ACC112 (cell line): ENCODE results near the gene DPYSL3.
A peak's percentile ranks its signal among the peaks of the same experiment; 100 is the strongest.
"Not testable (repeated sequence)": the region's sequence is repeated elsewhere in the genome, so short reads cannot be mapped to it uniquely, and the experiment has no call there.

Source experiments
- H2AFZ ChIP-seq: fragments of 200-600 bp; sonication (generic); one replicate; pipeline ENCODE4 v1.6.0; 2017; ENCODE audit warnings: antibody characterized with exemption, low read length; ENCODE audit not compliant: unreplicated experiment
- H3K27ac ChIP-seq: fragments of 200-600 bp; sonication (generic); 2 replicates; pipeline ENCODE4 v1.5.1; 2014; ENCODE audit warnings: low read depth, mild to moderate bottlenecking, antibody characterized with exemption, low read length, moderate library complexity
- H3K27me3 ChIP-seq: fragments of 200-600 bp; sonication (generic); 2 replicates; pipeline ENCODE4 v1.6.1; 2014; ENCODE audit warnings: mild to moderate bottlenecking, antibody characterized with exemption, low read length, moderate library complexity, mixed read lengths; ENCODE audit not compliant: insufficient read depth
- H3K36me3 ChIP-seq: fragments of 200-600 bp; sonication (generic); 2 replicates; pipeline ENCODE4 v1.6.1; 2016; ENCODE audit warnings: mild to moderate bottlenecking, antibody characterized with exemption, low read length, moderate library complexity, mixed read lengths; ENCODE audit not compliant: insufficient read depth
- H3K4me1 ChIP-seq: fragments of 200-600 bp; sonication (generic); one replicate; pipeline ENCODE4 v1.6.1; 2016; ENCODE audit warnings: low read length, mixed read lengths; ENCODE audit not compliant: insufficient read depth, unreplicated experiment, control insufficient read depth
- H3K4me3 ChIP-seq: fragments of 200-600 bp; sonication (generic); 2 replicates; pipeline ENCODE4 v1.5.1; 2014; ENCODE audit warnings: mild to moderate bottlenecking, low read depth, low read length
- H3K79me2 ChIP-seq: fragments of 200-600 bp; sonication (generic); one replicate; pipeline ENCODE4 v1.6.0; 2016; ENCODE audit warnings: low read length; ENCODE audit not compliant: control insufficient read depth, unreplicated experiment, insufficient read depth

DPYSL3 gene

DNA sequence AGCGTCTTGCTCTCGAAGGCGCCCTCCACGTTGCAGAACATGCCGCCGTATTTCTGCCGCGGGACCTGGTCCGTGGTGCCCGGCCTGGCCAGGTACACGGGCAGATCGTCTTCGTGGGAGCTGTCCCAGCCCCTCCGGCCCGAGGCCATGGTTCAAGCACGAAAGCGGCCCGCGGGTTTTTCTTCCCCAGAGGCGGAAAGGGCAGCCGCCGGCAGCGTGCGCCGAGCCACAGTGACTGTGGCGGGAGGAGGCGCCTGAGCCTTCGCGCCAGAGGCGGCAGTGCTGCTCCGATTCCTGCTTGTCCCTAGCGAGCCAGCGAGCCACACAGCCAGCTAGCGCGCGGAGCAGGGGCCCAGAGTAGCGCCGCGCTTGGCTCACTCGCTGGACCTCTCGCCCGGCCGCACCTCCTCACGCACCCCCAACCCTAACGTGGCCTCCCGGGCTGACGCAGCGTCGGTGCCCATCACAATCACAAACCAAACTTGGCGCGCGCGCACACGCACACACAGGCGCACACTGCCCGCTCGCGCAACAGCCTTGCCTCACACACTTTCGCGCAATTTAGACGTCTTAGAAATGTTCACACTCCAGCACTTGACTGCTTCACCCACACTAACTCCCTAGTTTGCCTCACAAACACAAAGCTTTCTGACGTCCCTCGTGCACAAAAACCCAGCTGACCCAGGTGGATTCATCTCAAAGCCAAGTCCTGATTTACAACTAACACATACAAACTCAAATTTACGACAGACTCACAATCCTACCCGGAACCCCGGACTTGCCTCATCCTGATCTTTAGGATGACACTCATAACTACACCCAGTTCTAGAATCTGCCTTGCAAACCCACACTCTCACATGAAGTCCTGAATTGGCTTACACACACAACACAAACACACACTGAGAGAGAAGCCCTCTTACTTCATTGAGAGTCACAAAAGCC lies at the start of gene DPYSL3:
Gene DPYSL3 (minus strand): TSS at position 359 of the 942 bp plus-strand sequence. CDS start 210 bp downstream, at position 149.
- peaks cover 16% of the 10 kb centered on the region for H3K4me1 ChIP-seq
- peaks cover 7% of the 10 kb centered on the region for H3K79me2 ChIP-seq
- no peaks in the 10 kb centered on the region for H3K27me3 ChIP-seq
- H2AFZ ChIP-seq, result peak within 1 kb of the TSS; percentile 39
- H3K36me3 ChIP-seq, result no peaks in the 10 kb centered on the region
- H3K27ac ChIP-seq, result peak within 1 kb of the TSS; percentile 25; the same call in 1 of the 2 replicates
- H3K4me3 ChIP-seq, result peak within 1 kb of the TSS; percentile 87

DNA sequence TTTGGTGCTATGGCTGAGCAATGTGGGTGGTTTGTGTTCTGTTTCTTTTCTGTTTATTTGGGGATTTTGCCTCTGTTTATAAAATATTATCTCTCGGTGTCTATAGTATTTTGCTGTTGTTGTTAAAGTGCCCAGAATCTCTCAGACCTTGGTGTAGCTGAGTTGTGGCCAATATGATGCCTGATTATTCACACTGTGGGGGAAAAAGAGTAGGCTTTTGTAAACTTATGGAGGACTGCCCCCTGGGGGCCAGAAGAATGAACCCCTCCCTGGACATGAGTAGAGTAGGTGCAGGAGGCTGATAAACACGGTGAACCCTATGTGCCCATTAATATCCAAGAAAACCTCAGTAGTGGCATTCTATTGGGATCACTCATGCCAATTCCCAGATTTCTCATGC lies 49.0 kb upstream of the DPYSL3 start:
- Histone ChIP-seq H3K4me3 (no peak overlapping the region), H3K27me3 (peaks cover 9% of the 10 kb centered on the region), H2AFZ (peak overlapping the region; percentile 4), H3K36me3 (no peaks in the 10 kb centered on the region), H3K4me1 (peaks cover 9% of the 10 kb centered on the region), H3K79me2 (no peaks in the 10 kb centered on the region), H3K27ac (no peak overlapping the region)

DNA sequence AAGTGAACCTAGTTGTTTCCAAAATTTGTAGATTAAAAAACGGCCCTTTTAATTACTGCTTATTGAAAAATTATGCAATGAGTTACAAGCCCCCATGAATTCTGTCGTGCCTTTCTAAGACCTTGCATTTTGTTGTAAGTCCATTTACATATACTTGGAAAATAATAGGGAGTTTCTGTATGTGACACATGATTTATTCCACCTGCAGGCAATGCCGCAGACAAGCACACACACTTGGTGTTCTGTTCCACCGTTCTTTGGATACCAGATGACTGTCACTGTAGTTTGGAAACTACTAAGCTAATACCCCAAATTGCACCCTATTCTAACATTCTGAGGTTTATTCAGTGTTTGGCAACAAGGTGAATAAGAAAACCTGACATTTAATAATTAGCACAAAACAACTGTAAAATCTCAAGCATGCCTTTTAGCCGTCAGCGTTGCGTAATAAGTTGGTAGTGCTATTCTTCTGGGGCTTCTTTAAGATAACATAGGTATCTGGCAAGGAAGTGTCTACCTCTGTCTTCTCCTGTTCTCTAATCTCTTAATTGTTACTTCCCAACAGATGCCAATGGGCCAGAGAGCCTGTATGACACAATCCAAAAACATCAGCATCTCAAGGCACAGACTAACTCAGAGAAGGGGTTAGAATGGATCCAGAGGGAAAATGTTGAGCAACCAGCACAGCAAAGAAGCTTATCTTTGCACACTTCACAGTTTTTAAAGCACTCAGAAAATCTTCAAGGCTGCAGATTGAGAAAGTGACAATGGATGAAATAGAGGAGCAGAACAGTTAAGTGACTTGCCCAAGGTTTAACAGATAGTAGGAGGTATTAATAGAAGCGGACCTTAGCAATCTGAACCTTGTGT lies 48.2 kb upstream of the DPYSL3 start:
- Histone ChIP-seq H3K79me2 (no peaks in the 10 kb centered on the region), H3K27me3 (peaks cover 9% of the 10 kb centered on the region), H2AFZ (peak overlapping the region; percentile 4), H3K4me3 (no peak overlapping the region), H3K4me1 (peaks cover 9% of the 10 kb centered on the region), H3K36me3 (no peaks in the 10 kb centered on the region), H3K27ac (no peak overlapping the region)

DNA sequence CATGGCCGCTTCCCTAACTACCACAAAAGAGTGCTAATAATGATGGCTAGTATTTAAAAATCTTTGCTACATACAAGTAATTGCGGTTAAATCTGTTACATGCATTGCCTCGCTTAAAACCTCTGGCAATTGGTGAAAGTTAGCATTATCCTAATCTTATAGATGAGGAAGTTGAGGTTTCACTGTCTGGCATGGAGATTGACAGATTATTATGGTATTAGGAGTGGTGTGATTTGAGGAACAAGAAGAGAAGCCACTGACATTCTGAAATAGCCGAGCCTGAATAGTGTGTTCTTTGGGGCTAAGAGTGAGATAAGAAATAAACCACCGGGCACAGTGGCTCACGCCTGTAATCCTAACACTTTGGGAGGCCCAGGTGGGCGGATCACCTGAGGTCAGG lies 45.3 kb upstream of the DPYSL3 start:
- no peak overlapping the region; the same call in 1 of the 2 replicates for H3K27ac ChIP-seq
- peak overlapping the region; percentile 83 for H2AFZ ChIP-seq
- no peaks in the 10 kb centered on the region for H3K79me2 ChIP-seq
- no peak overlapping the region for H3K4me3 ChIP-seq
- no peaks in the 10 kb centered on the region for H3K36me3 ChIP-seq
- peaks cover 4% of the 10 kb centered on the region for H3K27me3 ChIP-seq
- peaks cover 9% of the 10 kb centered on the region for H3K4me1 ChIP-seq

DNA sequence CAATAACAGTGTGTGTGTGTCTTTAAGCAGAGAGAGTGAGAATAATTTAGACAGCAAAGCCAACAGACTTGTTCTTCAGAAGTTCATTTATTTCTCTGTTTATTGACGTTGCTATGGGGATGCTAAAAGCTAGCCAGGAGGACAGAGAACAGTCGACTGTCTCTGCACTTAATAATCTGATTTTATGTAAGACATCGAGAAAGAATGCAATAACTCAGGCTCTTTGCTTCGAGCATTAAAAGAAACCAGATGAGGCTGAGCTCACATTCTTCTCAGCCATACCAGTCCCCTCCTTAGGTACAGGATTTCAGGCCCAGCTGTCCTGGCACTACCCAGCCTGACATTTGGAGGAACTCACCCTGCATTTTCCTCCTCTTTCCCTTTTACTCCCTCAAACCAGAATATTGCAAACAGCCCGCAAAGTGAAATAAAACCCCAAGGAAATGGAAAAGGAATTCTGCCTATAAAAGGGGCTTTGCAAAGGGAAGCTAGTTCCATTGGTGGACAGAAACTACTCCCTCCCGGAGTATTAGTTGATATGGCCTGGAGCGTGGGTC lies 44.5 kb upstream of the DPYSL3 start:
- no peaks in the 10 kb centered on the region for H3K79me2 ChIP-seq
- H3K4me3 ChIP-seq, result peak overlapping the region; percentile 57
- H2AFZ ChIP-seq, result peak overlapping the region; percentile 83
- no peaks in the 10 kb centered on the region for H3K27me3 ChIP-seq
- H3K27ac ChIP-seq, result peak overlapping the region; percentile 68
- H3K4me1 ChIP-seq, result peaks cover 9% of the 10 kb centered on the region
- H3K36me3 ChIP-seq, result no peaks in the 10 kb centered on the region

DNA sequence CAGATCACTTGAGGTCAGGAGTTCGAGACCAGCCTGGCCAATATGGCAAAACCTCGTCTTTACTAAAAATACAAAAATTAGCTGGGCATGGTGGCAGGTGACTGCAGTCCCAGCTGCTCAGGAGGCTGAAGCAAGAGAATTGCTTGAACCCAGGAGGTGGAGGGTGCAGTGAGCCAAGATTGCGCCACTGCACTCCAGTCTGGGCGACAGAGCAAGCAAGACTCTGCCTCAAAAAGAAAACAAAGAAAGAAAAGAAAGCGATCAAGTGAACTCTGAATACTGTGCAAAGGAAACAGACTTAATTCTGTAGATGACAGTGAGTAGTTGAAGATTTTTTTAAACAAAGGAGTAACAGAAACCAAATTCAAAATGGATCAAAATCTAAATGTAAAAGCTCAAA lies 43.9 kb upstream of the DPYSL3 start:
- not testable (repeated sequence) for H3K27me3 ChIP-seq, H3K36me3 ChIP-seq, H3K4me1 ChIP-seq, H3K79me2 ChIP-seq
- Histone ChIP-seq H3K27ac (peak overlapping the region; percentile 68), H2AFZ (peak overlapping the region; percentile 83), H3K4me3 (peak overlapping the region; percentile 57)

DNA sequence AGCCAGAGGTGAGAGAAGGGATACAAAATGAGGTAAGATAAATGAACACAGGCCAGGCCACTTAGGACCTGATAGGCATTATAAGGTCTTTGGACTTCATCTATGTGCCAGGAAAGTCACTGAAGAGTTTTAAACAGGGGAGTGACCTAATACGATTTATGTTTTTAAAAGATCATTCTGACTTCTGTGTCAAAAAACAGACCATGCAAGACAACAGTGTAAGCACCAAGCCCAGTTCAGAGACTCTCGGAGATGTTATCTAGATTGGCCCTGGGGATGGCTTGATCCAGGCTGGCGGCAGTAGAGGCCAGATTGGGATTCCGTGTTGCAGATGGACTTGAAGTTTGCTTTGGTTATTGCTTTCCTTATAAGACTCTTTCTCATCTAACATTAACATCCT lies 43.0 kb upstream of the DPYSL3 start:
- Histone ChIP-seq H3K4me3 (no peak overlapping the region), H3K27ac (no peak overlapping the region), H2AFZ (no peak overlapping the region), H3K4me1 (peaks cover 9% of the 10 kb centered on the region), H3K27me3 (no peaks in the 10 kb centered on the region), H3K36me3 (no peaks in the 10 kb centered on the region), H3K79me2 (no peaks in the 10 kb centered on the region)

DNA sequence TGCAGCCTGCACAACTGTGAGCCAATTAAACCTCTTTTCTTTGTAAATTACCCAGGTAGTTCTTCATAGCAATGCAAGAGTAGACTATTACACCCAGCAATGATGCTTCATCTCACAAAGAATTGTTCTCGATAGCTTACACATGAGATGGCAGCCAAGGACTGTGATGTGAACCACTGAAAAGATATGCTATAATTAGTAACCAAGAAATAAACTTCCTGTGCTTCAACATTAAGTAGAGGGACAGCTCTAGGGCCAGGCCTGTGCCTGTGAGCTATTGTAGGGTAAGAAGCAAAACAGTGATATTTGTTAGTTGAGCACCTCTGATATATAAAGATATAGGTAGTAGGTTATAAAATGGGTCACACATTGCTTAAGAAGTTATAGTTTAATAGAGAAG lies 41.8 kb upstream of the DPYSL3 start:
- no peak overlapping the region for H3K4me3 ChIP-seq
- no peaks in the 10 kb centered on the region for H3K36me3 ChIP-seq
- no peak overlapping the region for H3K27ac ChIP-seq
- peaks cover 10% of the 10 kb centered on the region for H3K4me1 ChIP-seq
- no peaks in the 10 kb centered on the region for H3K27me3 ChIP-seq
- H2AFZ ChIP-seq, result no peak overlapping the region
- H3K79me2 ChIP-seq, result no peaks in the 10 kb centered on the region

DNA sequence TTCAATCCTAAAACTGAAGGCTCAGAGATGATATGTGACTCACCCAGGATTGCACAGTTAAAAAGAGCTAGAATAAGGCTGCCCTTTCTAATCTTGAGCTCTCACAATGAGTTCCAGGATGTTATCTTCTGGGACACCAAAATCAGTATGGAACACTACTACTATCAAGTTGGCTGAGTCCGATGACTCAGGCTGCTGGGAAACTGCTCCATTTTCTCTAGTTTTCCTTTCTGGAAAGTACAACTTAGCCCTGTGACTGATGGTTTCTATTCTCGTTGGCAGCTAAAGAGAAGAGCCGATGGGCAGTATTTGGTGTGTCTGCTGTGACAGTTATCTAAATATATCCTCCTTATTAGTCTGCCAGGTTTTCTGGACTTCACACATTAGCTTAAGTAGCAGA lies 37.9 kb upstream of the DPYSL3 start:
- Histone ChIP-seq H3K27me3 (no peaks in the 10 kb centered on the region), H3K79me2 (no peaks in the 10 kb centered on the region), H3K36me3 (no peaks in the 10 kb centered on the region), H3K27ac (peak overlapping the region; percentile 27; the same call in 1 of the 2 replicates), H3K4me3 (no peak overlapping the region), H3K4me1 (peaks cover 3% of the 10 kb centered on the region), H2AFZ (peak overlapping the region; percentile 87)

DNA sequence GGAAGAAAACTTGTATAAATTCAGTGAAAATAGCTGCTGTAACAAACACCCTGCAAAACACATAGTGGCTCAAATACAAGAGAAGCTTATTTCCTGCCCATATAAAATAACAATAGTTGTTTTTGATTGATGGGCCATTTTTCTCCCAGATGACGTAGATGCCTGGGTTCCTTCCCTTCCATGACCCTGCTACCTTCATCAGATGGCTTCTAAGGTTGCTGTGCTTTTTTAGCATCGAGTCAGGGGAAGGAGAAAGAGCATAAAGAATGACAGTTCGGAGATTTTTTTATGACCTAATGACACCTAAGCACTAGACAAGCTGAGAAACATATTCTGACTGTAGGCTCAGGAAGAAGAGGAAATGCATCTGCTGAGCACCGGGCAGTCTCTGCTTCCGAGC lies 34.7 kb upstream of the DPYSL3 start:
- no peak overlapping the region for H2AFZ ChIP-seq
- no peaks in the 10 kb centered on the region for H3K36me3 ChIP-seq
- no peaks in the 10 kb centered on the region for H3K79me2 ChIP-seq
- H3K4me1 ChIP-seq, result peaks cover 3% of the 10 kb centered on the region
- H3K27me3 ChIP-seq, result no peaks in the 10 kb centered on the region
- no peak overlapping the region for H3K4me3 ChIP-seq
- no peak overlapping the region for H3K27ac ChIP-seq
